Body of pancreas (tissue), 4 donors: ENCODE results near the gene SDS.

Experiments
- CTCF ChIP-seq, 7 experiments: fragments of 450-650 bp in 4 of 7; fragments of 200-600 bp in 3 of 7; sonication (generic) in 3 of 7; IDR thresholded peaks; one replicate each; pipeline ENCODE4 v1.5.1; 2016 to 2019; ENCODE audit warnings: antibody characterized with exemption in 7 of 7
- POLR2A ChIP-seq, 3 donors: fragments of 450-650 bp; IDR thresholded peaks; one replicate each; pipeline ENCODE4 v1.6.1; 2016; ENCODE audit warnings: antibody characterized with exemption in 3 of 3, mild to moderate bottlenecking in 2 of 3

DNA sequence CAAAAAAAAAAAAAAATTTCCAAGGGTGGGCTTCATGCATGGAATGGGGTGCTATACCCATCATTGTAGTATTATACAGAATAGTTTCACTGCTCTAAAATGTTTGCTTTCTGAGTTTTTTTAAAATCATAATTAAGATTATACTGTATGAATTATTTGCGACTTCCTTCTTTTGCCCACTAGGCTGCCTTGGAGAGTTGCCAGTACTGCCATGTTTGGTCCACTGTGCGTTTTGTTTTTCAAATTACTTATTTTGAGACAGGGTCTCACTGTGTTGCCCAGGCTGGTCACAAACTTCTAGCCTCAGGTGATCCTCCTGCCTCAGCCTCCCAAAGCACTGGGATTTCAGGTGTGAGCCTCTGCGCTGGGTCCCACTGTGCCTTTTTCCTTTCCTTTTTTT, 25.4 kb downstream of the SDS start:
- TF ChIP-seq CTCF (IDR thresholded peaks at IDR 0.05), result no peak
- TF ChIP-seq POLR2A (IDR thresholded peaks at IDR 0.05), result no peak
